ENCODE results near the gene ANKMY1. TPM values are rescaled to one million over a fixed set of nuclear protein-coding genes. Genes with fewer than 3 reads are reported as not detected.

Gene ANKMY1
- total and polyA plus RNA-seq, 2 of the 13 experiments (the other 11 are each of a cell fraction or from before 2014, with no cell fraction given) = 11.7 to 18.8 TPM

DNA sequence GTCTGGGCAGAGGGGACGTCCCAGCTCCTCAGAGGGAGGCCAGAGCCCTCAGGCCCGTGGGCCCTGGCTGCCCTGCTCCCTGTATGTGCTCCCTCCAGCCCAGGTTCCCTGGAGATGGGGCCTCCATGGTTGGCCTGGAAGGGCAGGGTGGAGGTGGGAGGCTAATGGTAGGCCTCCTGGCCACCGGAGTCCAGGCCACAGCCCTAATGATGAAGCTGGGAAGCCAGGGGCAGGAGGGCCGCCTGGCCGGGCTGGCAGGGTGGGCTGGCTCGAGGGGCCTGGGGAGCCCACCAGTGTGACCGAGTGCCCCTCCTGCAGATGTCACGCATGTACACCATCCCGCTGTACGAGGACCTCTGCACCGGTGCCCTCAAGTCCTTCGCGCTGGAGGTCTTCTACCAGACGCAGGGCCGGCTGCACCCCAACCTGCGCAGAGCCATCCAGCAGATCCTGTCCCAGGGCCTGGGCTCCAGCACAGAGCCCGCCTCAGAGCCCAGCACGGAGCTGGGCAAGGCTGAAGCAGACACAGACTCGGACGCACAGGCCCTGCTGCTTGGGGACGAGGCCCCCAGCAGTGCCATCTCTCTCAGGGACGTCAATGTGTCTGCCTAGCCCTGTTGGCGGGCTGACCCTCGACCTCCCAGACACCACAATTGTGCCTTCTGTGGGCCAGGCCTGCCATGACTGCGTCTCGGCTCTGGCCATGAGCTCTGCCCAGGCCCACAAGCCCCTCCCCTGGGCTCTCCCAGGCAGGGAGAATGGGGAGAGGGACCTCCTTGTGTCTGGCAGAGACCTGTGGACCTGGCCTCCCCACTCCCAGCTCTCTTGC is 19.7 kb upstream of the ANKMY1 start:
- DNase-seq (ENCODE audit: low spot score) (no peak), FAIRE-seq (no peak), ATAC-seq (no peak)
- Histone ChIP-seq H4K20me1 (ENCODE audit: insufficient read depth, low read length) (peaks cover 3% of the 10 kb centered on the region; the same call in 1 of the 2 replicates), H2AFZ (ENCODE audit: low read length) (no peak overlapping the region), H3K9me3 (ENCODE audit: low read length) (no peaks in the 10 kb centered on the region), H3K36me3 (replicated peaks in 1 of 2; ENCODE audit: control insufficient read depth in 1 of 2, insufficient read depth in 2 of 2, low read length in 2 of 2) (peaks cover 0 to 13% of the 10 kb centered on the region in 2 experiments; a peak in 3 of 5 replicates), H3K4me3 (replicated peaks in 1 of 3; ENCODE audit: insufficient read depth in 1 of 3, low read depth in 2 of 3, low read length in 3 of 3) (no peak overlapping the region), H3K27ac (ENCODE audit: extremely low read length, insufficient read depth, low read length) (no peak overlapping the region), H3K79me2 (ENCODE audit: insufficient read depth, low read length) (peaks cover 17% of the 10 kb centered on the region), H3K9ac (ENCODE audit: insufficient read depth, low read depth, low read length) (no peak overlapping the region), H3K27me3 (ENCODE audit: control insufficient read depth in 1 of 2, insufficient read depth in 2 of 2, low read length in 2 of 2) (no peaks in the 10 kb centered on the region), H3K4me2 (ENCODE audit: low read depth, low read length) (no peak overlapping the region), H3K4me1 (ENCODE audit: insufficient read depth, low read length) (peaks cover 38% of the 10 kb centered on the region)
- ChIA-PET POLR2A (interaction anchor here (1.2 to 3.2 kb wide), 4 partner anchors 9 to 27 kb away, joined by 3 to 11 read pairs (median 6); partner anchors contain the start of gene CAPN10), CTCF (ENCODE audit: low intra/inter-chr PET ratio, low total read pairs) (no interaction called here)
- intact Hi-C loops (cut with micrococcal nuclease; ENCODE audit: unreplicated experiment) = no loop called here
- 97% methylated on average over 12 of the region's 26 CpGs for WGBS (ENCODE audit: low lambda C conversion rate)
- in situ Hi-C loops (cut with HindIII; ENCODE audit: extremely low pct_ligation_motif_present, low pct_unique_long_range_greater_than_20kb) = no loop called here
- BruUV-seq (replicated peaks) = no TSS peak
- TF ChIP-seq DNMT3B (CRISPR knock-in tag; conservative IDR thresholded peaks at IDR 0.05) (no peak), IRF2 (CRISPR knock-in tag; IDR thresholded peaks at IDR 0.05) (no peak), ZBTB7B (CRISPR knock-in tag; IDR thresholded peaks at IDR 0.05) (no peak), MIER2 (CRISPR knock-in tag; IDR thresholded peaks at IDR 0.05) (no peak), ASH2L (IDR thresholded peaks at IDR 0.05; ENCODE audit: insufficient read length, low read depth, low read length) (no peak), STAG1 (CRISPR knock-in tag; IDR thresholded peaks at IDR 0.05) (no peak), SIX1 (CRISPR knock-in tag; IDR thresholded peaks at IDR 0.05; ENCODE audit: borderline replicate concordance) (no peak), ZNF577 (CRISPR knock-in tag; IDR thresholded peaks at IDR 0.05; ENCODE audit: borderline replicate concordance, low read depth) (no peak), POGZ (CRISPR knock-in tag; IDR thresholded peaks at IDR 0.05) (no peak), ZNF354B (CRISPR knock-in tag; IDR thresholded peaks at IDR 0.05) (no peak), RBFOX2 (IDR thresholded peaks at IDR 0.05; ENCODE audit: low read depth, low read length) (peak; percentile 63)
- TF ChIP-seq, protein P1, sequence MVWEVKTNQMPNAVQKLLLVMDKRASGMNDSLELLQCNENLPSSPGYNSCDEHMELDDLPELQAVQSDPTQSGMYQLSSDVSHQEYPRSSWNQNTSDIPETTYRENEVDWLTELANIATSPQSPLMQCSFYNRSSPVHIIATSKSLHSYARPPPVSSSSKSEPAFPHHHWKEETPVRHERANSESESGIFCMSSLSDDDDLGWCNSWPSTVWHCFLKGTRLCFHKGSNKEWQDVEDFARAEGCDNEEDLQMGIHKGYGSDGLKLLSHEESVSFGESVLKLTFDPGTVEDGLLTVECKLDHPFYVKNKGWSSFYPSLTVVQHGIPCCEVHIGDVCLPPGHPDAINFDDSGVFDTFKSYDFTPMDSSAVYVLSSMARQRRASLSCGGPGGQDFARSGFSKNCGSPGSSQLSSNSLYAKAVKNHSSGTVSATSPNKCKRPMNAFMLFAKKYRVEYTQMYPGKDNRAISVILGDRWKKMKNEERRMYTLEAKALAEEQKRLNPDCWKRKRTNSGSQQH (CRISPR knock-in tag; IDR thresholded peaks at IDR 0.05; ENCODE audit: low read depth) = no peak
- TF ChIP-seq, protein P2, sequence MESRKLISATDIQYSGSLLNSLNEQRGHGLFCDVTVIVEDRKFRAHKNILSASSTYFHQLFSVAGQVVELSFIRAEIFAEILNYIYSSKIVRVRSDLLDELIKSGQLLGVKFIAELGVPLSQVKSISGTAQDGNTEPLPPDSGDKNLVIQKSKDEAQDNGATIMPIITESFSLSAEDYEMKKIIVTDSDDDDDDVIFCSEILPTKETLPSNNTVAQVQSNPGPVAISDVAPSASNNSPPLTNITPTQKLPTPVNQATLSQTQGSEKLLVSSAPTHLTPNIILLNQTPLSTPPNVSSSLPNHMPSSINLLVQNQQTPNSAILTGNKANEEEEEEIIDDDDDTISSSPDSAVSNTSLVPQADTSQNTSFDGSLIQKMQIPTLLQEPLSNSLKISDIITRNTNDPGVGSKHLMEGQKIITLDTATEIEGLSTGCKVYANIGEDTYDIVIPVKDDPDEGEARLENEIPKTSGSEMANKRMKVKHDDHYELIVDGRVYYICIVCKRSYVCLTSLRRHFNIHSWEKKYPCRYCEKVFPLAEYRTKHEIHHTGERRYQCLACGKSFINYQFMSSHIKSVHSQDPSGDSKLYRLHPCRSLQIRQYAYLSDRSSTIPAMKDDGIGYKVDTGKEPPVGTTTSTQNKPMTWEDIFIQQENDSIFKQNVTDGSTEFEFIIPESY (CRISPR knock-in tag; IDR thresholded peaks at IDR 0.05) = 0 out of 2 replicates have a peak, but pooled peaks have one; percentile 24
- TF ChIP-seq, protein P3, sequence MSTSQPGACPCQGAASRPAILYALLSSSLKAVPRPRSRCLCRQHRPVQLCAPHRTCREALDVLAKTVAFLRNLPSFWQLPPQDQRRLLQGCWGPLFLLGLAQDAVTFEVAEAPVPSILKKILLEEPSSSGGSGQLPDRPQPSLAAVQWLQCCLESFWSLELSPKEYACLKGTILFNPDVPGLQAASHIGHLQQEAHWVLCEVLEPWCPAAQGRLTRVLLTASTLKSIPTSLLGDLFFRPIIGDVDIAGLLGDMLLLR (CRISPR knock-in tag; IDR thresholded peaks at IDR 0.05) = no peak
- TF ChIP-seq, protein P4, sequence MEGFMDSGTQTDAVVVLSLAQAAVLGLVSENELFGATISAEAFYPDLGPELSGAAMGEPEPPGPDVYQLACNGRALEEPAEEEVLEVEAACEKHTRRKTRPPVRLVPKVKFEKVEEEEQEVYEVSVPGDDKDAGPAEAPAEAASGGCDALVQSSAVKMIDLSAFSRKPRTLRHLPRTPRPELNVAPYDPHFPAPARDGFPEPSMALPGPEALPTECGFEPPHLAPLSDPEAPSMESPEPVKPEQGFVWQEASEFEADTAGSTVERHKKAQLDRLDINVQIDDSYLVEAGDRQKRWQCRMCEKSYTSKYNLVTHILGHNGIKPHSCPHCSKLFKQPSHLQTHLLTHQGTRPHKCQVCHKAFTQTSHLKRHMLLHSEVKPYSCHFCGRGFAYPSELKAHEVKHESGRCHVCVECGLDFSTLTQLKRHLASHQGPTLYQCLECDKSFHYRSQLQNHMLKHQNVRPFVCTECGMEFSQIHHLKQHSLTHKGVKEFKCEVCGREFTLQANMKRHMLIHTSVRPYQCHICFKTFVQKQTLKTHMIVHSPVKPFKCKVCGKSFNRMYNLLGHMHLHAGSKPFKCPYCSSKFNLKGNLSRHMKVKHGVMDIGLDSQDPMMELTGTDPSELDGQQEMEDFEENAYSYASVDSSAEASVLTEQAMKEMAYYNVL (CRISPR knock-in tag; IDR thresholded peaks at IDR 0.05; ENCODE audit: borderline replicate concordance) = no peak
- TF ChIP-seq, protein P5, sequence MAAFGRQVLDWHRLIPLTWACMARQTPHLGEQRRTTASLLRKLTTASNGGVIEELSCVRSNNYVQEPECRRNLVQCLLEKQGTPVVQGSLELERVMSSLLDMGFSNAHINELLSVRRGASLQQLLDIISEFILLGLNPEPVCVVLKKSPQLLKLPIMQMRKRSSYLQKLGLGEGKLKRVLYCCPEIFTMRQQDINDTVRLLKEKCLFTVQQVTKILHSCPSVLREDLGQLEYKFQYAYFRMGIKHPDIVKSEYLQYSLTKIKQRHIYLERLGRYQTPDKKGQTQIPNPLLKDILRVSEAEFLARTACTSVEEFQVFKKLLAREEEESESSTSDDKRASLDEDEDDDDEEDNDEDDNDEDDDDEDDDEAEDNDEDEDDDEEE (CRISPR knock-in tag; IDR thresholded peaks at IDR 0.05) = no peak

All from HepG2 (cell line).